DLD1 (cell line): Measurements from ENCODE around the gene GRIPAP1.
"Not testable (repeated sequence)": the region's sequence is repeated elsewhere in the genome, so short reads cannot be mapped to it uniquely, and the experiment has no call there.

Experiments used
- in situ Hi-C: cut with HindIII; loops from 2 replicates; pipeline ENCODE4 v1.10.0; 2017; ENCODE audit warnings: low sequenced_read_pairs

GRIPAP1 gene

GRCh38 chrX:48997455-48997854, 4.6 kb downstream of the GRIPAP1 start:
- in situ Hi-C loops, result no loop called here

GRCh38 chrX:48996969-48997368, 5.1 kb downstream of the GRIPAP1 start:
- in situ Hi-C loops, result no loop called here

- in situ Hi-C loops, result no loop called here
These were observed 9.7 kb downstream of the GRIPAP1 start for GRCh38 chrX:48992341-48992740.

DNA sequence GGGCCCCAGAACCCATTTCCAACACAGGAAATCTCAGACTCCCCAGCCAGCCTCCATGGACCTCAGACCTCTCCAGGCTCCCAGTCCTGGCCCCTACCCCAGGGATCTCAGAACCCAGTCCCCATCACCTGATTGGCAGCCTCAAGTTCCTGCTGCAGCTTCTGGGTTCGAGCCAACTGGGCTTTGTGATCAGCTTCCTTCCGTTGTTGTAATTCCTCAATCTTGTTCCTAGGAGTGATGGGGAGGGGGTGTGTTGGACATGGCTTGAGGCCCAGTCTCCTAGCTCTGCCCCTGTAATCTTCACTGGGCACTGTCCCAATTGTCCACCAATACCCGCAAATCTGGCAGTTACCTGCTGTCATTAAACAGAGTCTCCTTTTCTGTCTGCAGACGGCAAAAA, 12.6 kb downstream of the GRIPAP1 start:
- in situ Hi-C loops, result no loop called here

- in situ Hi-C loops, result no loop called here
These were observed 18.2 kb downstream of the GRIPAP1 start for GRCh38 chrX:48983896-48984295.

- in situ Hi-C loops, result no loop called here
These were observed 19.0 kb downstream of the GRIPAP1 start for GRCh38 chrX:48983081-48983480.

- in situ Hi-C loops, result no loop called here
These were observed 20.9 kb downstream of the GRIPAP1 start for GRCh38 chrX:48981178-48981577.

DNA sequence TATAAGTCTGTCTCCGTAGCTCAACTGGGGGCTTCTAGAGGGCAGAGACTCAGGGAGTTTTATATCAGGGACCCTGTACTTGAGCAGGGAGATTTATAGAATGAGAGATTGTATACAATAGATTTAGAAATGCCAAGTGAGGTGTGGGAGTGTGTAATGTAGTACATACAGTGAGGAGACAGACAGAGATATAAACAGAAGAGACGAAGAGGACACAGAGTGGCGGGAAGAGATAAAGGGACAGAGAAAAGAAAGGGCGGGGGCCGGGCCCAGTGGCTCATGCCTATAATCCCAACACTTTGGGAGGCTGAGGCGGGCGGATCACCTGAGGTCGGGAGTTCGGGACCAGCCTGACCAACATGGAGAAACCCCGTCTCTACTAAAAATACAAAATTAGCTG, 21.7 kb downstream of the GRIPAP1 start:
- in situ Hi-C loops, result not testable (repeated sequence)

- in situ Hi-C loops, result no loop called here
These were observed 23.8 kb downstream of the GRIPAP1 start for GRCh38 chrX:48978226-48978625.

- in situ Hi-C loops, result no loop called here
These were observed 26.0 kb downstream of the GRIPAP1 start for GRCh38 chrX:48976086-48976485.

GRCh38 chrX:48975541-48975940, 26.5 kb downstream of the GRIPAP1 start:
- in situ Hi-C loops, result no loop called here

DNA sequence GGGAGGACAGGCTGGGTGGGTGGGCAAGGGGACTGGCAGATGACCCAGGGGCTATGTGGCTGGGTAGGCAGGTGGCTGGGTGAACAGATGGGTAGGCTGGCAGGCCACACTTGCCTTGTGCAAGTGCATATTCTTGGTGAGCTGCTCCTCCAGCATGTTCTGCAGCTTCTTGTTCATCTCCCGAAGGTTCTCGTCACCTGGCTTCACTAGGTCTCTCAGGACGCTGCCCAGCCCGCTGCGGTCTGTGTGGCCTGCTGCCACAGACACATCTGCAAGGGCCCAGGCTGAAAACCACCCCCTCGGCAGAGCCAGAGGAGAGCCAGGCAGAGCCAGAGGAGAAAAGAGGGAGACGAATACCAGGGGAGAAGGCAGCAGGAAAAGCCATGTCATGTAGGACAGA, 27.0 kb downstream of the GRIPAP1 start:
- in situ Hi-C loops, result no loop called here

DNA sequence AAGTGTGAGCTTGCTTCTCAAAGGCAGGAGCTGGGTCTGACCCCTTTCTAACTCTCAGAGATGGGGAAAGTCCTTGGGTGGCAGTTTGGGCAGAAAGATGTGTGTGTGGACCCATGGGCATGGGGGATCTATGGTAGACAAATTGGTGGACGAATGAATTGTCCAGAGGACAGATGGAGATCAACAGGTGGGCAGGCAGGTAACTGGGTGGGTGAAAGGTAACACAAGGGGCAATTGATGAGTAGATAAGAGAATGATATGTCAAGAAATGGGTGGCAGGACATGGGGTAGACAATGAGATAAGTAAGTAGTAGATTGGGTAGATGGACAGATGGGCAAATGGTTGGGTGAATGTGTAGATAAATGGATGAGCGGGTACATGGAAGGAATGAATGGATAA, 27.5 kb downstream of the GRIPAP1 start:
- in situ Hi-C loops, result no loop called here

- in situ Hi-C loops, result no loop called here
These were observed 28.0 kb downstream of the GRIPAP1 start for GRCh38 chrX:48974033-48974432.

GRCh38 chrX:48972220-48973164, 29.6 kb downstream of the GRIPAP1 start:
- in situ Hi-C loops, result no loop called here

DNA sequence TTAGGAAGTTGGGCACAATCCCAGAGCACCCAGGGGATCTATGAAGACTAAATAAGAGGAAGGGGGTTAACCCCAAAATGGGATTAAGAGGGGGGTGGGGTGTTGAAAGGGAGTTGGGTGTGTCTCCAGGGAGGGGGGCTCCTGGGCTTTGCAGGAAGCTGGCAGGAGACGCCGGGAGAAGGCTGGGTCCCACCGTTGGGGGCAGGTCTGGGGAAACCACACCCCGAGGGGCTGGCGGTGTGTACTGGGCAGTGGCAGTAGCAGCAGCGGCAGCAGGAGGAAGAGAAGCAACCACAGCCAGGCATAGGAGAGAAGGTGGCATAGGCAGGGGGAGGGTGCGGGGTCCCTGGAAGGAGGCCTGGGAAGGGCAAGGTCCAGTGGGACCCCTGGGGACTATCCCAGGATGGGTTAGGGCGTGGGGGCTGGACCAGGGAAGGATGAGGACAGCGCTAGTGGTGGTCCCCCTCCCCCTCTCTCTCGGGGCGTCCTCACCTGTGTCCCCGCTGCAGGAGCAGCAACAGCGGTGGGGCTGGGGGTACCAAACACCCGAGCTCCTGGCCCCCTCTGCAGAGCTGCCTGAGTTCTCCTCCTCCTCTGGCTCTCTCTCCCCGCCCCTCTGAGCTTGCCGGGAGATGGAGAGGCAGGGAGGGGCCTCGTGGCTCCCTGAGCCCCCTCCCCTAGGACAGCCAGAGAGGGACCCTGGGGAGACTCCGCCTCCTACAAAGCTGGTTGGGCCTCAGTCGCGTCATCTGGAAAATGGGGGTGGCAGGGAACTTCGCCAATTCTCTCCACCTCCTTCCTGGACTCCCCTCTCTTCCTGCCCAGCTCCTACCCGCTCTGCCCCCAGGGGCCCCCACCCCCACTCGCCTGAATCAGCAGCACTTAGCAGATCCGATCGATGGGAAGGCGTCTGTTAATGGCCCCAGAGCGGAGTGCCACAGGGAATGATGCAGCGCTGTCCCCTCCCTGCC, 30.5 kb downstream of the GRIPAP1 start, which contains the start of gene KCND1:
KCND1 (minus strand) TSS at position 596 of the 971 bp plus-strand sequence. CDS start 1,573 bp downstream, outside the sequence.
- in situ Hi-C loops, result no loop called here

DNA sequence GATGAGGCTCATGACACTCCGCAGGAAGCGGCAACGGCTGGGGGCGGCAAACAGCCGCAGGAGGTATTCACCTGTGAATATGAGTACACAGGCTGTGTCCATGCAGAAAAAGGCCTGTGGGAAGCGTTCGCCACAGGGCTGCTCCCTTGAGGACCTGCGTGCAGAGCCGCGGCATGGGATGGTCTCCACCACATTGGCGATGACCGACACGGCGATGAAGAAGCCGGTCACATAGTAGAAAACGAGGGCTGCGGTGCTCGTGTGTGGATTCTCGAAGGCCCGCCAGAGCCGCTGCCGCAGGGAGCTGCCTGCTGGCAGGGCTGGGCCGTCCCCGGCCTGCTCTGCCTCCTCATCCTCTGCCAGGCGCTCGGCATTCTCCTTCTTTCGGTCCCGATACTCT, 32.6 kb downstream of the GRIPAP1 start:
- in situ Hi-C loops, result no loop called here

GRCh38 chrX:48968377-48968776, 33.7 kb downstream of the GRIPAP1 start:
- in situ Hi-C loops, result no loop called here

DNA sequence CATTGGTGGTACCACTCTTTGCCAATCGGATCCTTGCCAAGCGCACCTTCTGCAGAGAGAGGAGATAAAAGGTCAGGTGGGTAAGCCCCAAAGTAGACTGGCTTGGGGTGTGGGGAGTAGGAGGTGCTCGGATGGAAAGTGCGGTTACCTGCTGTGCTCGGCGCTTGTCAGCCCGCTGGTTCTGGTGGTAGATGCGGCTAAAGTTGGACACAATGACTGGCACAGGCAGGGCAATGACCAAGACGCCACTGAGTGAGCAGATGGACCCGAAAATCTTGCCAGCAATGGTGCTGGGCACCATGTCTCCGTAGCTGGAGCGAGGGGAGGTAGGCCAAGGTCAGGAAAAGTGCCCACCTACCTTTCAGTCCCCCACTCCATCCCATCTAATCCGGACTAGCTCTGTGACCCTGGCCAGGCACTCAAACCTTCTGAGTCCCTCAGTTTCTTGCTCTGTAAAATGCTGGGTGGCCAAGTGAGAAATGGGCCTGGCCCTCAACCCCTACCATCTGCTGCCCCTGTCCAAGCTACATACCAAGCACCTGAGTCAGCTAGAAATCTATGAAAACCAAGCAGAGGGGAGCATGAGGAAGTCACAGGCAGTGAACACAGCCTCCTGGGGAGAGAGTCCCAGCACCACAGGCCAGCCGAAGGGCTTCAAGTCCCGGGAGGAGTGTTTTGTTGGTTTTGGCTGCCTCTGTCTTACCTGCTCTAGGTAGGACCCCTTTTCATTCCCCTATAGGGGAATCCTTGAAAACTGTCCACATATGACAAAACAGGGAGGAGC, 35.1 kb downstream of the GRIPAP1 start:
- in situ Hi-C loops, result no loop called here

- in situ Hi-C loops, result no loop called here
These were observed 36.1 kb downstream of the GRIPAP1 start for GRCh38 chrX:48965959-48966358.
